ENCODE data around the gene RAB32.

The RAB32 gene

DNA sequence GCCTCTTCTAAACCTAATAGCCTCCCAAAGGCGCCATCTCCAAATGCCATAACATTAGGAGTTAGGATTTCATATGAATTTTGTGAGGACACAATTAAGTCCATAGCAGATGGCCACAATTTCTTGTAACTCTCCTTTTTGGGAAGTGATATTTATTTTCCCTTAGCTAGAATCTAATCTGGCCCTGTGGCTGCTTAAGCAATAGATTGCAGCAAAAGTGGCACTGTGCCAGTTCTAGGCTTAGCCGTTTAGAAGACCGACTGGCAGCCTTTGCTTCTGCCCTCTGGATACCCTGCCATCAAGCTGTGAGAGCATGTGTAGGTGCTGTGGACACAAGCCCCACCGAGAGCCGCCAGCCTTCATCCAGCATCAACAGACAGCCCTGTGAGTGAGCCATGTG lies 39.2 kb downstream of the RAB32 start:
- DNase-seq (ENCODE audit: low read depth) = no peak

DNA sequence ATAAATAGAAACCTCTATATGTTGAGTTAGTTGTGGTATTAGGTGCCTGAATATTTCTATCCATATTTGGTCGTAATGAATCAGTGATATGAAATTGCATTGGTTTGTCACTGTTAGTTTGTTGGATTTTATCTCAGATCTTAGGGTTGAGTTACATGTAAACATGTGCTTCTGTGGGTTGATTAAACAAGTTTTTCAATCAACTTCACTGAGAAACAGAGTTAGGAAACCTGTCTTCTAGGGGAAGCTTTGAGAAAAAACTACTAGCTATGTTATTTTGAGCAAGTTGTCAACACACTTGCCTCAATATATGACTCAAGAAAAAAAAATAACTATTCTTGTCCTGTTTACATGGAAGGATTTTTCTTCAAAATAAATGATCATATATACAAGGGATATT lies 40.3 kb downstream of the RAB32 start:
- DNase-seq (ENCODE audit: low read depth) = no peak

DNA sequence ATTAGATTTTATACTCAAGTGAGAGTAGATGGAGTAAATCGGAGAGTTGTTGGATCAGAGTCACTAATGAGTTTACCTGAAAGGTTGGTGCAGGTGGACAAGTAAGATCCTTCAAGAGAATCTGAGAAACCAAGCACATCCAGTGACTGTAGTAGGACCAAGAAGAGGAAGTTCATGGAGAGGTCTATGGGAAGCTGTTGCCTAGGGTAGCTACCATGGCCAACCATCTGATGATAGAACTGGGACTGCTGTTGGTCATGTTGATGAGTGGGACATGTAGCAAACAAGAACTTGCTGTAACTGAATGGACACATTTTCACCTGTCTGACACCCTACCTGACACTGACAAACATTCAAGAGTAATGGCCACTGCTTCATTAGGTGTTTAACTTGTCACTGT lies 43.8 kb downstream of the RAB32 start:
- no peak for DNase-seq (ENCODE audit: low read depth)

DNA sequence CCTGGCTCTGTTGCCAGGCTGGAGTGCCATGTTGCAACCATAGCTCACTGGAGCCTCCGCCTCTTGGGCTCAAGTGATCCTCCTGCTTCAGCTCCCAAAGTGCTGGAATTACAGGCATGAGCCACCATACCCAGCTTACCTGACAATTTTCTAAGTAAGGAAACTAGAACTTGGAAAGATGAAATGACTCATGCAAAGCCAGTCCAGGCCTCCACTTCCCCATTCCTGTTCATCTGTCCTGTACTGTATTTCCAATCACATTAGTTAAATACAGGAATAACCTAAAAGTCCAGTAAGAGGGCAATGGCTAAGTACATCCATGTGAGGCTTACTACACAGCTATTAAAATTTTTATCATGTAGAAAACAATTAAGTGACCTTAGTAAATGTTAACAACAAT lies 46.9 kb downstream of the RAB32 start:
- DNase-seq (ENCODE audit: low read depth) = no peak

DNA sequence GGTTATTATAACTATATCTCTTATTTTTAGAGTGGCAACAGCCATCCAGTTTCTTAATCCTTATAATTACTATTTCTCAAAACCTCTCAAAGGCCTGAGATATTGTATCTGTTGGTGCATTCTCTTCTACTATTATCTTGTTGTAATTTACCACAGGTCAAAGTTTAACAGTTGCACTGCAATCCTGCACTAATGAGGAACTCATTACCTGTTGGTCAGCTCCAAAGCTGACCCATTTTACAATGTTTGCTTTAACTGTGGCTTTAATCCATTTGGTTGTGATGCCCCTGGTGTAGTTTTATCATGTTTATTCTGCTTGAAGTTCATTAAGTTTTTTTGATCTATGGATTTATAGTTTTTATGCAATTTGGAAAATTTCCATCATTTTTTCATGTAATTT lies 48.8 kb downstream of the RAB32 start:
- DNase-seq (ENCODE audit: low read depth) = no peak

DNA sequence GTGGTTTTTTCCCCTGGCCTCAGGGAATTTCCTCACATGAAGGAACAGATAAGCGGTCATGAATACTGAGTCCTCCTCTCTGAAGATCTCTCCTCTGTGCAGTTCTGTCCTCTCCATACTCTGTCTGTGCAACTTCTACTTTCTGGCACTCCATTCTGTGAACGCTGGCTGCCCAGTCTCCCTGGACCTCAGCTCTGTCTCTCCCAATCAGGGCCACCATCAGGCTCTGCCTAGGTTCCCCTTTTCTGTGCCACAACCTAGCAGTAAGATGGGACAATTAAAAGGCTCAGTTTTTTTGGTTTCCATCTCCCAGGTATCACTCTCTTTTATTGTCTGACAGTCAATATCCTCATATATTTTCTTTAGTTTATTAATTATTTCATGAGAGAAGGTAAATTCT lies 50.4 kb downstream of the RAB32 start:
- no peak for DNase-seq (ENCODE audit: low read depth)

DNA sequence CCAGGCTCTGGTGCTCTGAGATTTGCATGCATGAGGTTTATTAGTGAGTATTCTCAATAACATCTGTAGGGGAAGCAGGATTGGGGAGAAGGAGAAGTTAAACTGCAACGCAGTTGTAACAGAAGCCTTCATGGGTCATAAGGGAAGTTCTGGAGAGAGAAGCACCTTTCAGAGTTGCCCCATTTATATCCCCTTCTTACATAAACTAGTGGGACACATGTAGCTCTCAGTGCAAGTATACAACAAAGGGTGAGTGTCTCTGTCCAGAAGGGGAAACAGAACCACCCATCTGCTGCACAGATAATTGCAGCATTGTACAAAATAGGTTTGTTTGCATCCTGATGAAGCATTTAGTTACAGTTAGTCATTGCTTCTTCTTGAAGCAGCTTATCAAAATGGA lies 50.9 kb downstream of the RAB32 start:
- no peak for DNase-seq (ENCODE audit: low read depth)

DNA sequence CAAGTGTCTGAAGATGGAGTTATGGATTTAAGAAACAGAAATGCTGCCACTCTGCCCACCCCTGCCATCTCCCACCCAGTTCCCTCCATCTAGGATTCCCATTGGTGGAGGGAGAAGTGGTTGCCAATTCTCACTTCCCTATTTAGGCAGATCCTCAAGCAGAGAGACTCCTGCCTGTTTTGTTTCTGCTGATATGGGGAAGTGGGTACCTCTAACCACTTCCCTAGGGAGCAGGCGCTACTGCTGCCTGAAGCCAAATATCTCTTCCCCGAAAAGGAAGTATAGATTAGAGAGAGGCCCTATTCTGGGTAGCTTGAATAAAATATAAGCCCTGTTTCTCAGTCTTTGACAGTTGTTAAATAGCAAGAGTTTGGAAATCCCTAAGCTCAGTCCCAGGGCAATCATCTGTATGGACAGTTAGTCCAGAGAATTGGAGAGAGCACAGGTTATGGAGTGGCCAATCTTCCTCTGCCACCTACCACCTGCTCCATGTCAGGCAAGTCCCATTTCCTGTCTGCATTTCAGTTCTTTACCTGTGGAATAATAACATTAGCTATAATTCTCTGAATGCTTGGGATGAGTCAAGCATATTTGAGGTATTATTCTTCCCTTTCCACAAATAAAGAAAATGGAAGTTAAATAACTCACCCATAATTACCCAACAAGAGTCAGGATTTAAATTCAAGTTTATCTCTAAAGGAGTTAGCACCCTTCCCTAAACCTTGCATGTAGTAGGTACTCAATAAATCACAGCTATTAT lies 52.5 kb downstream of the RAB32 start:
- no peak for DNase-seq (ENCODE audit: low read depth)

DNA sequence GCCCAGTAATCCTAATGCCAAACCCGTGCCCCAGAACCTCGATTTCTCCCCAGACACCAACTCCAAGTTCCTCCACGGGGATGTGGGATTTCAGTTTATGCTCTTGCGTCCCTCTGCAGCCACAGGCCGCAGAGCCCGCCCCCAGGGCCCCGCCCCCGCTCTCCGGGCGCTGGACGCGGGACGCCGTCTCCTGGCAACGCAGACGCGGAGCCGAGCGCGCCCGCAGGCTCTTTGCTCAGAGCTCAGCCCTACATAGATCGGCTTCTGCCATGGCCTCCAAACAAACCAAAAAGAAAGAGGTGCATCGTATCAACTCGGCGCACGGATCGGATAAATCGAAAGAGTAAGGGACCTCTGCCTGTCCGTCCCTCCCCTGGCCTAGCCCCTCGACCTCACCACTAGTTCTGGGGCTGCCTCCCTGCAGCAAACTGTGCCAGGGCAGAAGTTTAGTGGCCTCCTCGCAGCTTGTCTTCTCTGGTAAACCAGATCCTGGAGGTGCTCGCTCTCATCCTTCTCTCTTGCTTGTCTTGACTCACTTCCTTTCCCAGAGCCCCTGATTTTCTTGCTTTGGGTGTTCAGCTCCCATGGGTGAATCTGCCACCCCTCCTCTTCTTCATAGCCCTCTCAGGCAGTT lies 55.3 kb downstream of the RAB32 start, which contains the start of gene ADGB:
Gene ADGB, plus strand, starts transcription at position 201 of the 634 bp plus-strand sequence. Its CDS starts 69 bp downstream, at position 270.
- DNase-seq (ENCODE audit: low read depth) = peak; percentile 35

DNA sequence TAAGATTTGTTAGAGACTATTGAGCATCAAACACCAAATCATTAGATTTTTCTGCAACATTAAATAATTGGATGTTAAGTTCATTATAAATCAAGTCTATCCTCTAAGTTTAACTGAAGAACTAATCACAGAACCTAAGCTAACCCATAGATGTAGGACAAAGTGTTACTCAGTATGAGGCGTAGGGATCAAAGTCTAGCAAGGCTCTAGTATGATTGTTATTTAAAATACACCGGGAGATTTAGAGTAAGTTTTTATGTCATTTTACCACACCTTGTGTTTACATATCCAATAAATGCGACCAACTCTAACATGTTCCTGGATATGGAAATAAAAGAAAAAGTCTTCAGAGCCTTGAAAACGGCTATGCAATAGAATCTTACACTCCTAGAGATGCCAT lies 57.7 kb downstream of the RAB32 start:
- DNase-seq (ENCODE audit: low read depth) = no peak

DNA sequence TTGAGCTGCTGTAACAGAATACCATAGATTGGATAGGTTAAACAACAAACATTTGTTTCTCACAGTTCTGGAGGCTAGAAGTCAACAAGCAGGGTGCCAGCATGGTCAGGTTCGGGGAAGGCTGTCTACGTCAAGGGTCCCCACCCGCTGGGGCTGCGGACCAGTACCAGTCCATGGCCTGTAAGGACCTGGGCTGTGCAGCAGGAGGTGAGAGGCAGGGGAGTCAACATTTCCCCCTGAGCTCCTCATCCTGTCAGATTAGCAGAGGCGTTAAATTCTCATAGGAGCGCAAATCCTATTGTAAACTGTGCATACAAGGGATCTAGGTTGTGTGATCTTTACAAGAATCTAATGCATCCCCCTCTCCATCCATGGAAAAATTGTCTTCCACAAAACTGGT lies 58.9 kb downstream of the RAB32 start:
- DNase-seq (ENCODE audit: low read depth) = no peak

Data from stromal cell of bone marrow (primary cell).